Activated CD8-positive, alpha-beta memory T cell treated with anti-CD3 and anti-CD28 coated beads, Interleukin-2, amount 50 U/mL, for 24 hours (primary cell): ENCODE measurements around the gene COL25A1.

Experiments used
- DNase-seq: peaks from one replicate; pipeline ENCODE4 v3.0.0-alpha.2; 2020; ENCODE audit errors: extremely low read depth

Gene COL25A1

DNA sequence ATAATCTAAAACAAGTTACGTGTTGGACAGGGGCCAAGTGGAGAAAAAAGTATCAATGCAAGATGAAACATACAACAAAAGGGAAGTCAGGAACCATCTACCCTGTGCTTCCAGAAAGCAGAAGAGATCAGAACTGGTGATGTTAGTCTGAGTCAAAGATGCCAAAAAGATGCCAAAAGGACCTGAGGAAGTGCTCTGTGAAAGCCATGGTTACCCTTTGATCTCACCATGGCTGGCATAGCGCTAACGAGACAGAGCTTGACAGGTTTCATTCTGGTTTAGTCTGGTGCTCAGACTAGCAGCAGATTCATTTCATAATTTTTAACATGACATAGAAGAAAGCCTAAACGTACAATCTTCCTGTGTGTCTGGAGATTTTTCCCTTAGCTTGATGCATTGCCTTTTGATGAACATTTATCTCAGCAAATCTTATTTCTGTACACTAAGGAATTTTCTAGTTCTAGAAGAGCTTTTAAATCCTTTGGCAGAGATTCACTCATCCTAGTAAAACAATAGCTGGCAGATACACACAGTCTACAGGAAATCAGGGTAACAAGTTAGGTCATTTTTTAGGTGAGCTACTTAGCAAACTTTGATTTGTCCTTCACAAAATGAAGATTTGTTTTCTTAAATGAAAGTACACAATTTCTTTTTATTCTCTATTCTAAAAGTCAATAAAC is 87.7 kb downstream of the COL25A1 start:
- no peak for DNase-seq

DNA sequence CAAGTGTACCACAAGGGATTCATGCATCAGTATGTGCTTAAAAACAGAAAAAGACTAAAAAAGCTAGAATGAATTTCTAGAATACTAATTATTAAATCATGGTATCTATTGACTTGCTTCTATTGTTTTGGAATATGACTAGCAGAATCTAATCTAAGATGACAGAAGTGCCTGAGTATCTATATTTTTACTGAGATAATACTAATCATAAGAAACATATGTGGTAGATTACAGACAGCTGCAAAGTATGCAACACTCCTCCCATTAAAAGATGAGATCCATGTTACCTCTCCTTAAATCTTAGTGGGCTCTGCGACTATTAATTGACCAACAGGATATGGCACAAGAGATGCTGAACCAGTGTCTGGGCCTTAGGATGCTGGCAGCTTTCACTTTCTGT is 89.4 kb downstream of the COL25A1 start:
- DNase-seq, result no peak

DNA sequence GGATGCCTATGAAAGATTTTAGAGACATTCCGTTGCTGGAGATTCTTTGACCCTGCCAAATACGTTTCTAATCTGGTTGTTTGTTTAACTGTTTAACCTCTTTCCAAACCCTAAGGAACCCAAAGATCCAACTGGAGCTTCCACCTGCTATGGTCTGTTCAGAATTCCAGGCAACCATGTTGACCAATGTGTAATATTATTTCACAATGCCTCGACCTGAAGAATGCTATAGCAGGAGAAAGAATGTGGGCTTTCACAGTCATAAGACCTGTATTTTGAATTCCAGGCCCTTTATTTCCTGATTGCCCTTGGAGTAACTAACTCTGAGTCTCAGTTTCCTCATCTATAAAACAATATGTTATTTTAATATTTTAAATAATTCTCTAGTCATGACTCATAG is 90.8 kb downstream of the COL25A1 start:
- DNase-seq, result no peak

DNA sequence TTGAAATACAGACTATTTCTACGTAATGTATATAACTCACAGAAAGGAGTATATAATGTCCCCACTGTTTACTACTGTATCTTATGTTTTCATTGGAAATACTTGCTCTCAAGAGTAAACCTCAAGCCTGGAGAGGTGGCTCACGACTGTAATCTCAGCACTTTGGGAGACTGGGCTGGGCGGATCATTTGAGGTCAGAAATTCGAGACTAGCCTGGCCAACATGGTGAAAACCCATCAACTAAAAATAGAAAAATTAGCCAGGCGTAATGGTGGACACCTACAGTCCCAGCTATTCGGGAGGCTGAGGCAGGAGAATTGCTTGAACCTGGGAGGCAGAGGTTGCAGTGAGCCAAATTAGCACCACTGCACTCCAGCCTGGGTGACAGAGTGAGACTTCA is 92.8 kb downstream of the COL25A1 start:
- no peak for DNase-seq

DNA sequence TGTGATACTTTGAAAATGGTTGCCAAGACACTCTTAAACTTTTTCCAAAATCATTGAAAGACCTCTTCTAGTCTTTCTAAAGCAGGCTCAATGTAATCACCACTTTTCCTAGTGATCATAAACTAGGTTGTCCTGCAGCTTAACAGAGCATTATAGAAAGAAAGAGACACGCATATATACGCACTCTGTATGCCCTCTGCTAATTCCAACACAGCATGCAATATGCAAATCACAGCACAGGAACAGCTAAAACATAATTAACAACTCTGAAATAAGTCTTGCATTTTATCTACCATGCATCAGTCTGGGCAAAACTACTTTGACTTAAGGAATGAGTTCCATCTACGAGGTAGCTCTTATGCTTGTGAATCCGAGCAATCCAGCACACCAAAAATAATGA is 94.6 kb downstream of the COL25A1 start:
- no peak for DNase-seq

DNA sequence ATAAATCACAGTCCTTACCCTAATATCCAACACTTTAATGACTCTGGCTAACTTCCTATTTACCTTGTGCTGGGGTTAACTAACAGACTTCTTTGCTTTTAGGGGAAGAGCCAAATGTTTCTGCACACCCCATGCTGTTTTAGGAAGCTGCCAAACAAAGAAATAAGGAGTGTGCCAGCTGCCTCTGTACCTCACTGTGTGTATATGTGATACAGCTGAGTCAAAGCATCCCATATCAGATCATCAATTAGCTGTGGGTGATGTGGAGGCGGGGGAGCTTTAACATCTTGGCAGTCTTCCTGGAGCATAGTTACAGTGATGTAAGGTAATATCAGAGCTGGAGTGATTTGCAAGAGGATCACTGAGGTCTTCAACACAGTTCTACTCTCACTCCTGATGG is 95.4 kb downstream of the COL25A1 start:
- DNase-seq, result no peak

DNA sequence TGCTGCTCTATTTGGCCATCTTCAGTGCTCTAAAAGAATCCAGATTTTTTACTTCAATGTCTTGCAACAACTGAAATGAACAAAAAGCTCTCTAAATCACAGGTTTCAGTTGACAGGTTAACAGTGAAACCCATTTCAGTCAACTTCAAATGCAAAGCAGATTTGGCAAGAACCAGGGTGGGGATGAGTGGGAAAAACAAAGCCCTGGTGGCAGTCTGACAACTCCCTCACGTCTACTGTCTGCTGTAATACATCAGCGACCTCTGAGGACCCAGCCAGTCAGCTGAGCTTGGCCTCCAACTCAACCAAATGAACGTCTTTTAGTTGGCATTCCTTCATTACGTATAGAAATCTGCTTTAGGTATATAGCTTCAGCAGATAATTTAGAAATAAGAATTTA is 95.8 kb downstream of the COL25A1 start:
- DNase-seq, result no peak

DNA sequence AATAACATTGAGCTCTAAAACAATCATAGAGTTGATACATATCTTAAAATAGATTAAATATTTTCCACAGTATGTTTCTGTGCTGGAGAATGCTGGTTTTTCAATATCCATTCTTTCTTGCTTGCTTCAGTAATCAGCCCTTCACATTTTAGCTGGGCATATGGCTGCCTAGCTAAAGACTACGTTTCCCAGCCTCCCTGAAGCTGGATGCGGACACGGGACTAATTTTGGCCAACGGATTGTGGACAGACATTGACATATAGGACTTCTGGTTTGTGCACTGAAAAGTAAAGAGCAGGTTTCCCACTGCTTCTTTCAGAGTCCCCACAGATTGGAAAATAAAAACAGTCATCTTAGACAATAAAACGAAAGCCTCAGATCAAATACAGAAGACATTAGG is 97.3 kb downstream of the COL25A1 start:
- no peak for DNase-seq

DNA sequence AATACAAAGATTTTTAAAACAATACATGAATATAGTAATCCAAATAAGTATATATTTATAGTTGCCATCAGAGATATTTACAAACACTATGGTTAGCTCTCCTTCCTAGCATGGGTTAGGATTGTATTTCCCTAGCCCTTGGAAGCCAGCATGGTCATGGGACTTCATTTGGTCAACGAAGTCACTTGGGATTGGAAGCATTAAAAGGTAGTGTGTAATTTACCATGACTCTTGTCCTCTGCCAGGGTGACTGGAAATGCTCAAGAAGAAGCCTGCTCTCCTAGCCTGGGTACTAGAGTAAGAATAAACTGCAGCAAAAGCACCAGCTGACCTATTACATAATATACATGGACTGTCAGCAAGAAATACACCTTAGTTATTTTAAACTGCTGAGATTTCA is 102.9 kb downstream of the COL25A1 start:
- no peak for DNase-seq

DNA sequence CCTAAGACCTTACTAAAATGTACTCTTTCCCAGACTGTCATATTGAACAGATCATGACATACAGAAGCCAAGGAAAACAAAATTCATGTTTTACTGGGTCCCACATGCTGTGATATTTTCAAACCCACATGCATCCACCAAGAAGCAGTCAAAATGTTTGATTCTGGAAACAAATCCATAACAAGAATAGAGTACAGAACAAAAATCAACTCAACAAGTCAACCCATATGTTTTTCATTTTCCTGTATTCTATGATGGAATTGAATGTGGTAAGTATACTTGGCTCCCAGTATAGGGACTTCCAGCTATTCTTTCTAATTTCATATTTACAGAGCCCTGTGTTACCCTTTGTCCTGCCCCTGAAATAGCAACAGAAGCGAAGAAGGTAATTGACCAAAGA is 106.8 kb downstream of the COL25A1 start:
- no peak for DNase-seq

DNA sequence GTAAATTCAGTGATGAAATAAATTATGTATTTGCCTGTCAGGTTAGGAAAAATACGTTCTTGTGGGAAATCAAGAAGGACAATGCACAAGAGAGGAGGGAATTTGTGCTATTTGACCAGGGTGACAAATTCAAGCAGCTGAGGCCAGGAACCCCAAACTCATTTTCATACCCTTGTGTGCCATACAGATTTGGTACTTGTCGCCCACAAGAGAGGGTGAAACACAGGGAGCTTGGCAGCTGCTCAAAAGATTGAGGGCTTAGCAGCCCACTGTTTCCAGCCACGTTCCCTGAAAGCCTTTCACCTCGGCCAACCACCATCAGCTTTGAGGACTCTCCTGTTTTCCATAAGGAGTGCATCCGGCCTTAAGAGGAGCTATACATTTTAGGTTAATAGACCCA is 111.2 kb downstream of the COL25A1 start:
- no peak for DNase-seq

DNA sequence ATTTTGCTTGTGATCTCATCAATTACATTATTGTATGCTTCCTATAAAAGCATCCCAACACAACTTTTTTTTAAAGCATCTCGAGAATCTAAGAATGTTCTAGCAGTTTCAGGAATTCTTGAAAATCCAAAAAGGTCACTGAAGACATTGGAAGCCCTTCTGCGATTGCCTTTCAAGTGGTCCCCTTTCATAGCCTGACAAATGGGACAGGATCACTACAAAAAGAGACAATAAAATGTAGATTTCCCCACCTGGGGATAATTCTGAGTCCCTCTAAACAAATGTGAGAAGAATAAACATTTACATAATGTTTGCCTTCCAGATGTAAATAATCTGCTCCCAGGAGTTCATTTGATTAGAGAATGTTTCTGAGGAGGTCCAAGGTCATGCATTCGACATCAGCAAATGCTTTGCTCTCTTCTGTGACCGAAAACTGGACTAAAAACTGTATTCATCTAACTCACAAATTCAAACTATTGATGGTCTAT is 116.0 kb downstream of the COL25A1 start:
- DNase-seq, result no peak

DNA sequence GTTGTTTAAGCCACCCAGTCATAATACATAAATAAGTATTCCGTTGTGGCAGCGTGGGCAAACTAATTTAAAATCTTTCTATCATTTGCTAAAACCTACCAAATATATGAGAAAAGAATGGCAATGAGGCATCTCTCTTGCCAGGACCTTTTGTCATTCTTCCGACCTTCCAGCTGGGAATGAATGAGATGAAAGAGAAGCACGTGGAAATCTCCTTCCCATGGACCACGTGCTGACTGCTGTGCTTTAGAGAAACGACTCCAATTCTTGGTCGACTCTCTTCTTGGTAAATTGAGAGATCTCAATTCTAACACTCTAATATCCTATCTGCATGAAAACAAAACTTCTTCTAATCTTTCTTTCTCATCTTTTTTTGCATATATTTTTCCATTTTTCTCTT is 116.5 kb downstream of the COL25A1 start:
- DNase-seq, result no peak

DNA sequence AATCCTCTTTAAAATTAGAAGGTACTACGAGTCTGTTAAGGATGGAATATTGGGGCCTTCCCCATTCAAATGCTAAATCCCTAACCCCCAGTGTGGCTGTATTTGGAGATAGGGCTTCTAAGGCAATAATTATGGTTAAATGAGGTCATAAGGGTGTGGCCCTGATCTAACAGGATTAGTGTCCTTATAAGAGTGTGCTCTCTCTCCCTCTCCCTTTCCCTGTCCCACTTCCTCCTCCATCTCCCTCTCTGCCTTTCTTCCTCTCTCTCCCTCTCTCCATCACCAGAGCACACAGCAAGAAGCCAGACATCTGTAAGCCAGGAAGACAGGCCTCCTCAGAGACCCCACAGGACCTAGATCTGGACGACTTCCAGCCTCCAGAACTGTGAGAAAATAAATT is 116.9 kb downstream of the COL25A1 start:
- no peak for DNase-seq

DNA sequence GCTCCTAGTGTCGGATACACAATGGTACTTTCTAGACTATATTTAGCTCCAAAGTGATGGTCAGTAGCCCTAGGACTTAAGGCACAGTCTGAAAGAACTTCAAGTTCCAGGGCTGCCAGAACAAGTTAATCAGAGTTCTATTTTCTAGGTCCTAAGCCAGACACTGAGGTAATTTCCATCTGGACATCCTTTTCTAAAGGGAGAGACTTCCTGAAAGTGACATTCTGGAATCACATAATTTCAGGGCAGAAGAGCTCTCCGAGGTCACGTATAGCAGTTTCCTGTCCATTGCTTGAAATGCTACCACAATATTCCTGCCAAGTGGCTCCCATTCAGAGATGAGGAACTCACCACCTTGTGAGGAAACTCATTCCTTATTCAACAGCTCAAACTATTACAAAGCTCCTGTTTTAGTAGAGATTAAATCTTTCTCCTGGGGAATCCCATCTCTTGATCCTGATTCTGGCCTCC is 117.9 kb downstream of the COL25A1 start:
- no peak for DNase-seq

DNA sequence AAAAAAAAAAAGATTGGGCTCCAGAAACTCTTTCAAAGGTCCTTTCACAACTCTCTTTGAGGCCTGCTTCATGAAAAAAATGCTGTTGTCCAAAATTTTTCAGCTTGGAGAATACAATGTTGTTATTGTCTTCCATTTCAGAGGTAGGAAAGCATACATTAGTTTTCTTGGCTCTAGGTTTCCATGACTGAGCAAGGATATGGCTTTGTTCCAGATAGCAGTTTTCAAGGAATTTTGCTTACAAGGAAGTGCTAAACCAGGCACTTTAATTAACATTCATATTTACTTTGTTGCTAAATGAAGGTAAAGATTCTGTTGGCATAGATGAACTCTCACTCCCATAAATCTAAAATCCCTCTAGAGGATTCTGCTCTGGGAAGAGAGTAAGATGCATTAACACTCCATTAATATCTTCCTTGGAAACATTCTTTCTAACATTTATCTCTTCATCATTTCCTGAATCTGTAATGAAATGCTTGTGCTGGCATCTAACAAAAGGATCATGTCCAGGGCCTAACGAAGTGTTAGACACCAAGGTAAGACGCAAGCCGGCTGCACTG is 118.4 kb downstream of the COL25A1 start:
- DNase-seq, result no peak

DNA sequence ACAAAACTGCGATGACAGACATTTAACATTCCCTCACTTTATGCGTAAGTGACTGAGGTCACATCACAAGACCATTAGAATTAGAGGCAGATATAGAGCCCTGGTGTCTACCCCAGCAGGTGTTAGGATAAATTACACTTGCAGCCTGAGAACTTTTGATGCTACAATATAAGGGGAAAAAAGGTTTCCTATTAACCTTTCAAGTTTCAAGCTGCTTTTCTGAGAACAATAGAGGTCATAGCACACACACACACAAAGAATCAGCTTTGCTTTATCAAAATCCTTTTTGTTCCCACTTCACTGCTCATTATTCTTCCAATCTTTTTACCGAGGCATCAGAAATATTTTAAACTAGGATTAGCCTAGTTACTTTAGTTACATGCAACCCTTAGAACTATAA is 119.8 kb downstream of the COL25A1 start:
- DNase-seq, result no peak

DNA sequence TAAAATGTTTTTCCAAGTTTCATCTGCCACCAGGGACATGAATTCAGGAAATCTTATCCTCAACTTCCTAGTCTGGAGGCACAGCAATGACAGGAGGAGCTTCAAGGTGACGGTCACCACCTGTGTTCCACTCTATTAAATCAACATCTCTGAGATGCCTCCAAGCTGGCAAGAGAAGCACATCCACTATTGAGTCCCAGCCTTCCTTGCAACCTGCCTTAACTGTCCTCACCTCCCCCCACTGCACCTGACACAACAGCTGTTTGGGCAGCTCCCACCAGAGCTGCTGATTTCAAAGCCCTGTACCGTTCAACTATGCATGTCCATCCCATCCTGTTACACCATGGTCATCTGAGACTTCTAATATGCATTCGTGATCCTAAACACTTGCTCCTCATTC is 123.4 kb downstream of the COL25A1 start:
- DNase-seq, result no peak

DNA sequence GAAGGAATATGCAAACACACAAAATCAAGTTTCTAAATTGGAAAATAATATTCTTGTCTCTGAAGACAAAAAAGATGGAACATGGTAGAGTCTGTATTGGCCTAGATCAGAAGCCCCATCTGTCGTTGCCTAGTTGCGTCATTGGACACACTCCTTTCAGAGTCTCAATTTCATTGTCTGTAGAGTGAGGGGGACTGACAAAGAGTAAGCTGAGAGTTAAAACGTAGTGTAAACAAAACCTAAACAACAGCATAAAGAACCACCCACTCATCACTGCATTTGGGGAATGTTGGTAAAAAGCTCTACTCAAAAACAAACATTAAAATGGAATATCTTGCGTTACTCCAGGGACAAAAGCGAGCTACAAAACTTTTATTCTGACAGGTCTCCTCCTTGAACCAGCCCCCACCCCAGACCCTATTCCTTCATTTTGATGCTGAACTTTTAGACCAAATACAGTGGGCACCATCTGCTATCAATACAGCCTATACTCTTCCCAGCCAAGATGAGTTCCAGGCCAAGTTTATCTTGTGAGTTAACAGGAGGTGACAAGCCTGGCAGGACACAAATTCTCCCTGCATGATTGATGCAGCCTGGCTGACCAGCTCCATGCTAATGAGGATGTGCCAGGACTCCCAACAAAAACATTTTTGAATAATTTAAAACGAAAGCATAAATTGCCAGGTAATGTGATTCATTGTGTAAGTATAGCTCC is 125.2 kb downstream of the COL25A1 start:
- no peak for DNase-seq

DNA sequence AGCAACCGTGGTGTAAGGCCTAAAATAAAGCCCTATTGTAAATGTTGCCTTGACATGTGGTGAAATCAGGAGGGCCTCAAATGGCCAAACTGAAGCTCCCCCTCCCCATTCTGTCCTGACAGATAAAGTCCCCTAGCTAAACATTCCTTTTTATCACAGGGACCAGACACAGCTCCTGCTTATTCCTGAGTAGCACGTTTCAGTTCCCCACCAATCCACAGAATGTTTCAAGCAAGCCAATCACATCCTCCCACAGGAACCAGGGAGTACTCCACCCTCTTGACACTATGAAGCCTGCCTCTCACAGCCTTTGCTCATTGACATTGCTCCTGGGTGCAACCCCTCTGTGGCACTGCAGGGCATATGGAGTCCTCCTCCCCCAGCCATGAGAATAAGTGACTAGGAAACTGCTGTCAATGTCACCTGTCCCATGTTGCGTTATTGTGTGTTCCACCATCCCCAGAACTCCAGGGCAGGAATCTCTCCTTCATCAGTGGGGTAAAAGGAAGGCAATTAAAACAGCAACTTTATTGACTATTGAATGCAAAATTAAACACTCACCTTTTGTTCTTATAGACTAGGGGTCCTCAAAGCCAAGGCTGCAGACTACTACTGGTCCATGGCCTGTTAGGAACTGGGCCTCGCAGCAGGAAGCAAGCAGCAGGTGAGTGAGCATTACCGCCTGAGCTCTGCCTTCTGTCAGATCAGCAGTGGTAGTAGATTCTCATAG is 128.1 kb downstream of the COL25A1 start:
- no peak for DNase-seq

DNA sequence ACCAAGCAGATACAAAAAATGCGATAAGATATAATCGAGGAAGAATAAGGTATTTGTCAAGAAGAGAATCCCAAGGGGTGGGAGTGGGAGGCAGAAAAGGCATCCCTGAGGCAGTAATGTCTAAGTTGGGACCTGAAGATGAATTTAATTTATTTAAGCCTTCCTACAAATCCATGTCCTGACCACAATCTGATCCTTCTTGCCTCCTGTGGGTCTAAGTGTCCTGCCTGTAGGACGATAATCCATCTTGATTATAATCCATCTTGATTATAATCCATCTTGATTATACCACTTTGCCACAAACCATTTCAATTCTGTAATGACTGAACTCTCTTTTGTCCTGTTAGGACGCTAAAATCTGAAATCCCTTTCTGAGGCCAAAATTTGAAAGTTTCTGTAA is 130.2 kb downstream of the COL25A1 start:
- DNase-seq, result no peak

DNA sequence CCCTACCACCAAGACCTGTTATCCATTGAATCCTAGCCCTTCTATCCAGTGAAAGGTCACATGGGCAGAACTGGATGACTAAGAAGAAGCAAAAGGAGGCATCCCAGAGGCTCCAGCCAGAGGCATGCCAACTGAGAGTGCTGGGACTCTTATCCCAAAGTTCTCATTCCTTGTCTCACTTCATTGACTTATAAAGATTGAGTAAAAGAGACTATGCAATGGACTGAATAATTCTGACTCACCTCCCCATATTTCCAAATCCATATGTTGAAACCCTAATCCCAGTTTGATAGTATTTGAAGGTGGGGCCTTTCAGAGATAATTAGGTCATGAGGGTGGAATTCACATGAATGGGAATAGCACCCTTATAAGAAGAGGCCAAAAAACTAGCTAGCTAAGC is 131.4 kb downstream of the COL25A1 start:
- no peak for DNase-seq

DNA sequence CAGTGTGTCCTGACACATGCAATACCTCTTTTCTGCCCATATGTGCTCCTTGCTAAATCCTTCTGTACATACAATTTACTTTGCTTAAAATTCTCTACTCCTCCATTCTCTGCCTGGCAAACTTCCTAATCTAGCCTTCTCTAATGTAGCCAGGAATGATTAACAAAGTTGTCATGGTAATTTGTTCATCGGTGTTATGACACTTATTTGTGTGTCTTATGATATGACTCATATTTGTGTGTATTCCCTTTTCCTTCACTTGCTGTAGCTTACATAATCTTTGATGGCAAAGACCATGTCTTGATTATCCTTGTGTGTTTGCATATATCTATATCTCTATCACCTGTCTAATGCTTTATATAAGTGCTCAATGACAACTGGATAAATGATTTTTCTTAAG is 133.3 kb downstream of the COL25A1 start:
- no peak for DNase-seq
